Activated naive CD4-positive, alpha-beta T cell treated with anti-CD3 and anti-CD28 coated beads, Interleukin-2, amount 50 U/mL, for 24 hours (primary cell): ENCODE data around the gene TAGLN2.

ENCODE experiments used
- H3K27ac Mint-ChIP-seq: one replicate; pipeline ENCODE4 v1.8.0; 2021; ENCODE audit warnings: mild to moderate bottlenecking, mixed read lengths
- H3K27me3 Mint-ChIP-seq: one replicate; pipeline ENCODE4 v1.8.0; 2021; ENCODE audit warnings: mixed read lengths
- H3K36me3 Mint-ChIP-seq: one replicate; pipeline ENCODE4 v1.8.0; 2021; ENCODE audit warnings: mixed read lengths
- H3K4me1 Mint-ChIP-seq: one replicate; pipeline ENCODE4 v1.8.0; 2021; ENCODE audit warnings: mixed read lengths
- H3K4me3 Mint-ChIP-seq: one replicate; pipeline ENCODE4 v1.8.0; 2021; ENCODE audit warnings: mild to moderate bottlenecking, mixed read lengths
- H3K9me3 Mint-ChIP-seq: one replicate; pipeline ENCODE4 v1.8.0; 2021; ENCODE audit warnings: mixed read lengths

Gene TAGLN2

DNA sequence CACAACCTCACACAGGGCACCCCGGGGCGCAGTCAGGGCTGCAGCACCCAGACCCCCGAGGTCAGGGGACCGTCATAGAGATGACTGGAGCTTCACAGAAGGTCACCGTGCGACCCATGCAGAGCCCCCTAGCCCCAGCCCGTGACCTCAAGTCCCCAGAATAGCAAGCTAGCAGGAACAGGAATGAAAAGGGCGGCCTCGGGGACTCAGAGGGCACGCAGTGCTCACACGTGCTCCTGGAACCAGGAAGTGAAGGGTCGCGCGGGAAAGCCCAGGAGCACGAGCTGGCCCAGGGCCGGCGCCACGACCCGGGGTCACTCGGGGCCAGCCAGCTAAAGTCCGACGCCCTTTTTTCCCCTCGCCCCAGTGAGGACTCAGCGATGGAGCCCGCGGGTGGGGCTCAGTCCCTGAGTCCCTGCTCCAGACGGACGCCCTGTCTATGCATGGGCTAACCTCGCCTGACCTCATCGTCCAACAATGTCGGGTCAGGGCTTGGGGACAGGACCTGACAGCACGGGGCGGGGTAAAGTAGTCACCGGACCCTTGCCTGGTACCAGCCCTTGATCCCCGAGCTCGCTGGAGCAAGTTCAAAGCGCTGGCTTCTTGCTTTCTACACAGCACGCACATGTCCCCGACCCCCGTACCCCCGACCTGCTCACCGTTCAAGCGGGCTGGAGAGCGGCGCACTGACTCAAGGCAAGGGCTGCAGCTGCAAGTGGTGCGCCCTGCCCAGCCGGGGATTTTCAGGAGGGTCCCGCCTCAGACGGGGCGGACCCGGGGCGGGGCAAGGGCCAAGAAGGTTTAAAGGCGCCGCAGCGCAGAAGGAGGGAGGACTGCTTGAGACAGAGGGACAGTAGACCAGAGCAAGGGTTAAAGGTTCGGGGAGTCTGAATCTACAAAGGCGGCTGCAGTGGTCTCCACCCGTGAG, at the start of gene TAGLN2:
Gene TAGLN2 (minus strand): TSS at position 717 of the 928 bp plus-strand sequence. CDS start 4,998 bp downstream, outside the sequence.
- Mint-ChIP-seq H3K27ac (peak within 1 kb of the TSS; percentile 98), H3K36me3 (peaks cover 7% of the 10 kb centered on the region), H3K4me1 (peaks cover 60% of the 10 kb centered on the region), H3K9me3 (no peaks in the 10 kb centered on the region), H3K4me3 (peak within 1 kb of the TSS; percentile 97), H3K27me3 (no peaks in the 10 kb centered on the region)

DNA sequence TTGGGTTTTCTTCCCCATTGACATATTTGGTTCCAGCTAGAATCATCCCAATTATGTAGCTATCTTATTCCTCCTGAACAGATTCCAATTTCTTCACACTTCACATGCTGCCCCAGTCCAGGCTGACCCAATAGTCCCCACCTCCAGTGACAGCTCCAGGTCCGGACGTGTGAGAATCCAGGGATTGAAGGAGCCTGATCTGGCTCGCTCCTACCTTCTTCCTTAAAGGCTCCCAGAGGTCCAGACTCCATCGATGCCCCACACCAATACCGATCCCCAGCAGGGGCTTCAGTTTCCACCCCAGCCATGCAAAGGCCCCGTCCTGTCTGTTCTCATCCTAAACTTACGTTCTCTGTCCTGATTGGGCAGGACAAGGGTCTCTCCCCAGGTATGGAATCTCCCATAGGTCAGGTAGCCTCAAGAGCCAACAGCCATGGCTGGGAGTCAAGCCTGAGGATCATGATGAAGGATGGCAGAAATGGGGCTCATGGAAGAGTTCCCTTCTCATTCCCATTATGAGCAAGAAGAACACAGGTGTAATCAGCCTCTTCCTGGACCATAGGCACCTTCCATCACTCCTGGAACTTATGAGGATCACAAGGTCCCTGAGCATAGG, 49.2 kb upstream of the TAGLN2 start:
- no peak overlapping the region for H3K27ac Mint-ChIP-seq
- peaks cover 3% of the 10 kb centered on the region for H3K27me3 Mint-ChIP-seq
- no peaks in the 10 kb centered on the region for H3K9me3 Mint-ChIP-seq

GRCh38 chr1:159973350-159973940, 48.1 kb upstream of the TAGLN2 start:
- H3K36me3 Mint-ChIP-seq: no peaks in the 10 kb centered on the region

More for the DNA sequence above, 49.2 kb upstream of the TAGLN2 start:
- Mint-ChIP-seq H3K4me3 (no peak overlapping the region), H3K4me1 (no peaks in the 10 kb centered on the region), H3K36me3 (no peaks in the 10 kb centered on the region)

GRCh38 chr1:159972443-159973205, 47.3 kb upstream of the TAGLN2 start:
- Mint-ChIP-seq H3K27ac (no peak overlapping the region), H3K27me3 (peaks cover 3% of the 10 kb centered on the region), H3K36me3 (no peaks in the 10 kb centered on the region), H3K9me3 (no peaks in the 10 kb centered on the region), H3K4me3 (no peak overlapping the region), H3K4me1 (no peaks in the 10 kb centered on the region)

More at GRCh38 chr1:159973350-159973940, 48.1 kb upstream of the TAGLN2 start:
- peaks cover 1% of the 10 kb centered on the region for H3K27me3 Mint-ChIP-seq
- no peaks in the 10 kb centered on the region for H3K9me3 Mint-ChIP-seq
- H3K27ac Mint-ChIP-seq: no peak overlapping the region
- no peak overlapping the region for H3K4me3 Mint-ChIP-seq
- H3K4me1 Mint-ChIP-seq: no peaks in the 10 kb centered on the region

- peaks cover 7% of the 10 kb centered on the region for H3K27me3 Mint-ChIP-seq
- no peaks in the 10 kb centered on the region for H3K36me3 Mint-ChIP-seq
- H3K27ac Mint-ChIP-seq: no peak overlapping the region
- no peak overlapping the region for H3K4me3 Mint-ChIP-seq
- no peaks in the 10 kb centered on the region for H3K9me3 Mint-ChIP-seq
- H3K4me1 Mint-ChIP-seq: no peaks in the 10 kb centered on the region
These were observed 45.6 kb upstream of the TAGLN2 start for GRCh38 chr1:159970932-159971342.

GRCh38 chr1:159968901-159969300, 43.6 kb upstream of the TAGLN2 start:
- no peaks in the 10 kb centered on the region for H3K4me1 Mint-ChIP-seq
- peaks cover 7% of the 10 kb centered on the region for H3K27me3 Mint-ChIP-seq
- no peaks in the 10 kb centered on the region for H3K36me3 Mint-ChIP-seq
- H3K4me3 Mint-ChIP-seq: no peak overlapping the region
- H3K27ac Mint-ChIP-seq: peak overlapping the region; percentile 5
- no peaks in the 10 kb centered on the region for H3K9me3 Mint-ChIP-seq

DNA sequence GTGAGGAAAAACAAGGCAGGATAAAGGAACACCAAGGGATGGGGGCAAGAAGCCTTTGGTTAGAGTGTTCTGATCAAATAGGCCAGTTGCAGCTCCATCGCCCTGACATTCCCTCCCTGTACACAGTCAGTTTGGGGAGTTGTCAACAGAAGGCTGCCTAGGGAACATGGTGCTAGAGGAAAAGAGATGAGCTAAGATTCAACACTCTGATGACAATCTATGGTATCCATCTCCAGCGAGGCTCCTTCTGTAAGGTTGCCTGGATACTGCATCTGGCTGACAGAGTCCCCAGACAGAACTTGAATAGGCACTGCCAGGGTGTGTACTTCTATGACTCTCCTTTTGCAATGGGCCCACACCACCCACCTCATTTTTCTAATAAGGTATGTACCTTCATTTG, 40.0 kb upstream of the TAGLN2 start:
- Mint-ChIP-seq H3K27me3 (peaks cover 10% of the 10 kb centered on the region), H3K4me3 (no peak overlapping the region), H3K4me1 (no peaks in the 10 kb centered on the region), H3K9me3 (no peaks in the 10 kb centered on the region), H3K27ac (no peak overlapping the region), H3K36me3 (no peaks in the 10 kb centered on the region)

- H3K4me3 Mint-ChIP-seq: no peak overlapping the region
- no peak overlapping the region for H3K27ac Mint-ChIP-seq
- H3K36me3 Mint-ChIP-seq: no peaks in the 10 kb centered on the region
- no peaks in the 10 kb centered on the region for H3K9me3 Mint-ChIP-seq
- H3K4me1 Mint-ChIP-seq: no peaks in the 10 kb centered on the region
- peaks cover 10% of the 10 kb centered on the region for H3K27me3 Mint-ChIP-seq
These were observed 38.8 kb upstream of the TAGLN2 start for GRCh38 chr1:159964144-159964543.

DNA sequence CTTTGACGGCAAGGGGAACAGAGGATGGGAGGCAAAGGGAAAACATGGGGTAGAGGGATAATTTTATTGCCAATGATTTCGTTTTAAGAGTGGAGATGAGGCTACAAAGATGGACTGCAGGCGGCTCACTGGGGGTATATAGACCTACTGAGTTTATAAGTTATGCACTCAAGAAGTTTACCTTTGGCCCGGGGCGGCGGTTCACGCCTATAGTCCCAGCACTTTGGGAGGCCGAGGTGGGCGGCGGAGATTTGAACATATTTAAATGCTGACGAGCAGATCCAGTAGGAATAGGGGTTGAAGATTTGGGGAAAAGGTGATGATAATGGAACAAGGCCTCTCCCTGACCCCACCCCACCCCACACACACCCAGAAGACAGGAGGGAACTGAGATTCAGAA, 36.9 kb upstream of the TAGLN2 start:
- H3K9me3 Mint-ChIP-seq: no peaks in the 10 kb centered on the region
- H3K36me3 Mint-ChIP-seq: no peaks in the 10 kb centered on the region

GRCh38 chr1:159961636-159962035, 36.3 kb upstream of the TAGLN2 start:
- Mint-ChIP-seq H3K9me3 (no peaks in the 10 kb centered on the region), H3K36me3 (no peaks in the 10 kb centered on the region), H3K4me3 (no peak overlapping the region), H3K27ac (no peak overlapping the region), H3K27me3 (peaks cover 7% of the 10 kb centered on the region), H3K4me1 (no peaks in the 10 kb centered on the region)

More for the DNA sequence above, 36.9 kb upstream of the TAGLN2 start:
- Mint-ChIP-seq H3K27me3 (peaks cover 8% of the 10 kb centered on the region), H3K4me1 (no peaks in the 10 kb centered on the region), H3K4me3 (no peak overlapping the region), H3K27ac (no peak overlapping the region)

DNA sequence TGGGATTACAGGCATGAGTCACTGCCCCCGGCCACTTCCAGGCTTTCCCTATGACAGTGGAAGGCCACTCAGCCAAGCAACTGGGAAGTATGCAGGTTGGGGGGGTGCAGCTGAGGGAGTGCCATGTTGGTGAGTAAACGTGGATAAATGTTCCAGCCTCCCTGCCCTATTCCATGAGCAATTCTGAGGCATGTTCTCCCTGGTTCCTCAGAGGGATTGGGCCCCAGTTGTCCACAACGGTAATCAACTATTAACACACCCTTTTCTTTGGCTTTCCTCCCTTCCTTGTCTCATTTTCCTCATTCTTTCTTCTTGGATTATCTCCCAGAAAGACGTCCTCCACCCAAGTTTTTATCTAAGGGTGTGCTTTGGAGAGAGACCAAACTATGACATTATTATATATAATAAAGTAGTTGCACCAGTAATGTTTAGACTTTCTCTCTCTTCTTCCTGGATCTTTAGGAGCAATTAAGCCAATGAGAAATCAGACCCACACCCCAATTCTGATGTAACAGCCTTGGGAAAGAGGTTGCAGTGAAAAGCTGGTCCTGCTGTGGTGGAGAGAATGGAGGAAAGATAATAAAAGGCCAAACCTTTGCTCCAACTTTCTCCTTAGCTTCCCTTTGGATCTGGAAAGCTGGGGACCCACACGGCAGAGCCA, 35.5 kb upstream of the TAGLN2 start:
- Mint-ChIP-seq H3K4me3 (no peak overlapping the region), H3K27me3 (peaks cover 3% of the 10 kb centered on the region), H3K4me1 (no peaks in the 10 kb centered on the region), H3K9me3 (no peaks in the 10 kb centered on the region), H3K36me3 (no peaks in the 10 kb centered on the region), H3K27ac (no peak overlapping the region)

- peaks cover 3% of the 10 kb centered on the region for H3K27me3 Mint-ChIP-seq
- H3K9me3 Mint-ChIP-seq: no peaks in the 10 kb centered on the region
- no peaks in the 10 kb centered on the region for H3K36me3 Mint-ChIP-seq
- H3K4me3 Mint-ChIP-seq: no peak overlapping the region
- no peaks in the 10 kb centered on the region for H3K4me1 Mint-ChIP-seq
- H3K27ac Mint-ChIP-seq: no peak overlapping the region
These were observed 34.1 kb upstream of the TAGLN2 start for GRCh38 chr1:159959451-159959850.

- Mint-ChIP-seq H3K27me3 (peaks cover 6% of the 10 kb centered on the region), H3K4me3 (no peak overlapping the region), H3K9me3 (no peaks in the 10 kb centered on the region), H3K27ac (no peak overlapping the region), H3K36me3 (no peaks in the 10 kb centered on the region), H3K4me1 (no peaks in the 10 kb centered on the region)
These were observed 33.5 kb upstream of the TAGLN2 start for GRCh38 chr1:159958719-159959380.

DNA sequence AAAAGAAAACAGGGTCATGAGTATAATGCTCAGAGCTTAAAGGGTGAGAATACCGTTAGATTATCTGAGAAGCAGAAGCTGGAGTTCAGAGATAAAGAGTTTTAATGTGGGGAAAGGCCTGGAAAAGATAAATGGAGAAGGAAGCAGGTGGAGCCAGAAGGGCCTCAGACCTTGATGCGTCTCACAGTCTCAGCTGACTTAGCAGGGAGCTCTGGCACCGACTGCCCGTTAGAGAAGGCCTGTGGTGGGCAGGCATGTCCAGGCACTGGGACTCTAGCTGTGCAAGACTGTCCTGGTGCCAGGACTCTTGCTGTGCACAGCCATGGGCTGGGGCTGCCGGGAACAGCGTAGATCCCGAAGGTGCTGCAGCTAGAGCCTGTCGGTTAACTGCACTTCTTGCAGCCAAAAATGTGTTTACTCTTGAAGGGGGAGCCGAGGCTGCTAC, 32.5 kb upstream of the TAGLN2 start:
- H3K4me1 Mint-ChIP-seq: no peaks in the 10 kb centered on the region
- no peaks in the 10 kb centered on the region for H3K36me3 Mint-ChIP-seq
- H3K27ac Mint-ChIP-seq: no peak overlapping the region
- peaks cover 9% of the 10 kb centered on the region for H3K27me3 Mint-ChIP-seq
- H3K9me3 Mint-ChIP-seq: no peaks in the 10 kb centered on the region
- H3K4me3 Mint-ChIP-seq: no peak overlapping the region
